HEK293T (cell line): ENCODE results near the gene WRNIP1.

Experiments
- ARNT ChIP-seq: fragments of 450-650 bp; IDR thresholded peaks from 2 replicates; pipeline ENCODE4 v1.6.1; 2017; ENCODE audit warnings: mild to moderate bottlenecking
- ELF4 ChIP-seq: fragments of 450-650 bp; IDR thresholded peaks from 2 replicates; pipeline ENCODE4 v1.6.1; 2017; ENCODE audit warnings: antibody characterized with exemption
- HDGF ChIP-seq: fragments of 450-650 bp; IDR thresholded peaks from 2 replicates; pipeline ENCODE4 v1.6.1; 2017; ENCODE audit warnings: antibody characterized with exemption, borderline replicate concordance
- LEF1 ChIP-seq: fragments of 450-650 bp; IDR thresholded peaks from 2 replicates; pipeline ENCODE4 v1.6.1; 2017; ENCODE audit warnings: mild to moderate bottlenecking, borderline replicate concordance
- SP1 ChIP-seq: fragments of 450-650 bp; IDR thresholded peaks from 2 replicates; pipeline ENCODE4 v1.6.1; 2017
- SUZ12 ChIP-seq: fragments of 450-650 bp; IDR thresholded peaks from 2 replicates; pipeline ENCODE4 v1.6.1; 2016; ENCODE audit warnings: mild to moderate bottlenecking
- TARDBP ChIP-seq: fragments of 450-650 bp; IDR thresholded peaks from 2 replicates; pipeline ENCODE4 v1.6.1; 2016

DNA sequence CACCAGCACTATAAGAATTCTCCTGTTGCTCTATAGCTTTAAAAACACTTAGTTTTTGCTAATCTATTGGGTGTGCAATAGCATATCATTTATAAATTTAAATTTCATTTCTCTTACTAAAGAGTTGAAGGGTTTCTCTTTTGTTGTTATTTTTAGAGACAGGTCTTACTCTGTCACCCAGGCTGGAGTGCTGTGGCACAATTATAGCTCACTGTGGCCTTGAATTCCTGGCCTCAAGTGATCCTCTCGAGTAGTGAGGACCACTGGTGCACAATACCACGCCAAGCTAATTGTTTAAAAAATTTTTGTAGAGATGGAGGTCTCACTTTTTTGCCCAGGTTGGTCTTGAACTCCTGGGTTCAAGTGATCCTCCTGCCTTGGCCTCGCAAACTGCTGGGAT lies 6.2 kb upstream of the WRNIP1 start:
- no peak for TF ChIP-seq TARDBP
- no peak for TF ChIP-seq ELF4
- no peak for TF ChIP-seq SP1
- TF ChIP-seq LEF1 = no peak
- TF ChIP-seq HDGF = no peak
- TF ChIP-seq SUZ12 = no peak
- TF ChIP-seq ARNT = no peak
